ENCODE results near the gene LMO4.
A peak's percentile ranks its signal among the peaks of the same experiment; 100 is the strongest.

Gene LMO4

DNA sequence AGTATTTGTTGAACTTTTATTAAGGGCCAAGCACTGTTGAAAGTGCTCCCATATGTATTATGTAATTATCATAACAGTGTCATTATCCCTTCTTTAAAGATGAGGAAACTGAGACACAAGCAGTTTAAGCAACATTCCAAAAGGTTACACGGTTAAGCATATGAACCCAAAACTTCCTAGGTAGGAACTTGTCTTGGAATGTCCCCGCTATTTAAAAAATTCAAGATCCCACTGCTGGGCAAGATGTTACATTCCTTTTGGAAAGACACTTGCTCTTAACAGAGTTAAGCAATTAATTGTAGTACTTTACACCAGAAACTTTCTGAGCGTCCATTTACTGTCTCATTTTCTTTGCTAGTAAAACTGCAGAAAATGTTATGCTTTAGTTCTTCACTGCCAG lies 15.6 kb downstream of the LMO4 start:
- TF ChIP-seq, protein P1, sequence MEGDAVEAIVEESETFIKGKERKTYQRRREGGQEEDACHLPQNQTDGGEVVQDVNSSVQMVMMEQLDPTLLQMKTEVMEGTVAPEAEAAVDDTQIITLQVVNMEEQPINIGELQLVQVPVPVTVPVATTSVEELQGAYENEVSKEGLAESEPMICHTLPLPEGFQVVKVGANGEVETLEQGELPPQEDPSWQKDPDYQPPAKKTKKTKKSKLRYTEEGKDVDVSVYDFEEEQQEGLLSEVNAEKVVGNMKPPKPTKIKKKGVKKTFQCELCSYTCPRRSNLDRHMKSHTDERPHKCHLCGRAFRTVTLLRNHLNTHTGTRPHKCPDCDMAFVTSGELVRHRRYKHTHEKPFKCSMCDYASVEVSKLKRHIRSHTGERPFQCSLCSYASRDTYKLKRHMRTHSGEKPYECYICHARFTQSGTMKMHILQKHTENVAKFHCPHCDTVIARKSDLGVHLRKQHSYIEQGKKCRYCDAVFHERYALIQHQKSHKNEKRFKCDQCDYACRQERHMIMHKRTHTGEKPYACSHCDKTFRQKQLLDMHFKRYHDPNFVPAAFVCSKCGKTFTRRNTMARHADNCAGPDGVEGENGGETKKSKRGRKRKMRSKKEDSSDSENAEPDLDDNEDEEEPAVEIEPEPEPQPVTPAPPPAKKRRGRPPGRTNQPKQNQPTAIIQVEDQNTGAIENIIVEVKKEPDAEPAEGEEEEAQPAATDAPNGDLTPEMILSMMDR (IDR thresholded peaks at IDR 0.05): no peak
- Histone ChIP-seq H3K4me3 (ENCODE audit: low read depth in 1 of 2, low read length in 1 of 2) (no peak overlapping the region), H3K9me3 (no peaks in the 10 kb centered on the region), H3K4me1 (ENCODE audit: control insufficient read depth in 1 of 2, insufficient read depth in 1 of 2, low read depth in 1 of 2, low read length in 1 of 2) (no peaks in the 10 kb centered on the region), H3K36me3 (peaks cover 75% of the 10 kb centered on the region), H3K27me3 (no peaks in the 10 kb centered on the region), H3K27ac (no peak overlapping the region)

DNA sequence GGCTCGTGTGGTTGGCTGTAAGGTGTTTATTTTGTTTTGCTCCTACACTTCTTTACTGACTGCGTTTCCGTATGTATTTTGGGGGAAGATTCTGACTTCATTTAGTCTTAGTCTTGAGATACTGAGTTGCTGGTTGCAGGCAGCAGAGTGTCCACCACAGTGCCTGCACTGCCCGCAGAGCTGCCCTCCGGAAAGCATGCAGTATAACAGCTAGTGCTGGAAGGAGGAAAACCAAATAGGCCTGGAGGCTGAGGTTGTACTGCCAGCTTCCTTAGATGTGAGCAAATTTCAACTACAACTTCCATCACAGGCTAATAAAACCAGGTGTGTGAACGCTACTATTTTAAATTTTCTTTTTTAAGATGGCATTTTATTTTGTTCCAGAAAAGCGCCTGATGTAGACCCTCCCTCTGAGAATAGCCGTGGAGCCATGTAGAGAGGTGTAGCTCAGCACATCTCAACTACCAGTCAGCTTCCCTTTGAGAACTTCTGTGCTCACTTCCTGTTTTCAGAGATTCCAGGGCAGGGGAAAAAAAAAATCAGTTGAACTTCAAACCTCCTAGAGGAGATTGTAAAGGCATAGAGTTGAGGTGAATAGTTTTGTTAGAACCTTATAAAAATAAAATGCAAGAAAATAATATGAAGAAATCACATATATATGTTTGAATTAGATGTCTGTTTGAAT lies 17.6 kb downstream of the LMO4 start:
- H3K36me3 ChIP-seq: peaks cover 55% of the 10 kb centered on the region
- no peaks in the 10 kb centered on the region for H3K27me3 ChIP-seq
- TF ChIP-seq, protein P1 (IDR thresholded peaks at IDR 0.05): no peak
- no peaks in the 10 kb centered on the region for H3K9me3 ChIP-seq
- no peak overlapping the region for H3K4me3 ChIP-seq (ENCODE audit: low read depth in 1 of 2, low read length in 1 of 2)
- H3K4me1 ChIP-seq (ENCODE audit: control insufficient read depth in 1 of 2, insufficient read depth in 1 of 2, low read depth in 1 of 2, low read length in 1 of 2): no peaks in the 10 kb centered on the region
- H3K27ac ChIP-seq: peak overlapping the region; percentile 42

DNA sequence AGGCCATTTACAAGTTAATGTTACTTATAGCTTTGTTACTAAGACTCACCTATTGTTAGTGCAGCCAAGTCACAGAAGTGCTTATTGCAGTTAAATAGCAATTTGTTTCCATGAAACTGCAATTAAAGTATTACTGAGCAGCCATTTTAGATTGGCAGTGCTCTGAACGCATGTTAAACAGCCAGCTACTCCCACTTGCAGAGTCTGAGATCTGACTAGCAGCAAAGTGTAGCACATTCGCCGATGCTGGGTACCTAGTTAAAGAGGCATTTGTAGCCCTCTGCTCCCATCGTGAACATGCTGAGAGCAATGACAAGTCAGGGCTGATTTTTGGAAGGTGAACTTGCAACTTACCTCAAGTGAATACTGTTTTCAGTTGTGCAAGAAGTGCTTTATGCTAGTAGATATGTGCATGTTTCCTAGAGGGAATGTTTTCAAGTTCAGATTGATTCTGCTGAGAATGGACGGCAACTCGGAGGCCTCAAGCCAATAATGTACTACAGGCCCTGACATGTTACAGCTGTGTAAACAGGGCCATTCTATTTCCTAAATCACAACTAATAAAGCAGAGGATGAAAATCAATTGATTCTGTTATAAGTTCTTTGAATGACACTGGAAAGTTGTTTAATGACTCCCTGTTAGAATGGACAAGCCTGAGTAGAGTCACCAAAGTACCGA lies 19.8 kb downstream of the LMO4 start:
- Histone ChIP-seq H3K27ac (no peak overlapping the region), H3K36me3 (peaks cover 33% of the 10 kb centered on the region), H3K27me3 (no peaks in the 10 kb centered on the region), H3K4me3 (ENCODE audit: low read depth in 1 of 2, low read length in 1 of 2) (no peak overlapping the region), H3K9me3 (no peaks in the 10 kb centered on the region), H3K4me1 (ENCODE audit: control insufficient read depth in 1 of 2, insufficient read depth in 1 of 2, low read depth in 1 of 2, low read length in 1 of 2) (no peaks in the 10 kb centered on the region)
- TF ChIP-seq, protein P1 (IDR thresholded peaks at IDR 0.05): no peak

DNA sequence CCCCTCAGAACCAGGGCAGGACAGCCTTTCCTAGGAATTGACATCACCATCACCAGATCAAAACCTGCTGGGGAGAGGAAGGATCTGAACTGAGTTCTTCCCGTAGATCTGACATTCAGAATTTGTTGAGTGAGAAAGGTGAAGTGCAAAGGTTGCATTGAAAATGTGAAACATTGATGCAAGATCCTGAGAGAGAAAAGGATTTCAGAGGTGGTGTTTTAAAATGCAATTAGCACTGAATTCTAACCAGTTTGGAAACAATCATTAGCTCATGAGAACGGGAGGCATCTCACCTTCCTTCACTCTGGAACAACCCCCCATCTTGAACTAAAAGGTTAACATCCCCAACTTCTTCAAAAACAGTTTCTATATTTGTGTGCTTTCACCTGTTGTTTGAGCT lies 20.4 kb downstream of the LMO4 start:
- no peak overlapping the region for H3K4me3 ChIP-seq (ENCODE audit: low read depth in 1 of 2, low read length in 1 of 2)
- H3K9me3 ChIP-seq: no peaks in the 10 kb centered on the region
- no peaks in the 10 kb centered on the region for H3K27me3 ChIP-seq
- H3K36me3 ChIP-seq: peaks cover 27% of the 10 kb centered on the region
- no peaks in the 10 kb centered on the region for H3K4me1 ChIP-seq (ENCODE audit: control insufficient read depth in 1 of 2, insufficient read depth in 1 of 2, low read depth in 1 of 2, low read length in 1 of 2)
- no peak overlapping the region for H3K27ac ChIP-seq
- TF ChIP-seq, protein P1 (IDR thresholded peaks at IDR 0.05): no peak

DNA sequence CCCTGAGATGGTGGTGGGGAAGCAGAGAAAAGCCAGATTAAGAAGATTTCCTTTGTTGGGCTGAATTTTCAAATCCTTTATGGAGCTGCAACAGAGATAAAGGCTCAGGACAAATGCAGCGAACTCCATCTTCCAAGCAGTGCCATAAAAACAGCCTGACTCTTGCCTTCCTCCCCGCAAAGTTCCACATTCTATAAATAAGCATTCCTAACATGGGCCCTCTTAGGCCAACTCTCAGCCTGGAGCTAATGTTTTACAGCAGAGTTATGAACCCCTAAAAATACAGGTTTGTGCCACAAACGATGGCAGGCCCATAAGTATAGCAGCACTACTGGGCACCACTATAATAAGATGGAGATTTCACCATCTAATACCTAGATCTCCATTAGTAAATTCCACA lies 27.2 kb downstream of the LMO4 start:
- Histone ChIP-seq H3K27ac (no peak overlapping the region), H3K4me3 (ENCODE audit: low read depth in 1 of 2, low read length in 1 of 2) (no peak overlapping the region), H3K9me3 (no peaks in the 10 kb centered on the region), H3K4me1 (ENCODE audit: control insufficient read depth in 1 of 2, insufficient read depth in 1 of 2, low read depth in 1 of 2, low read length in 1 of 2) (no peaks in the 10 kb centered on the region), H3K27me3 (no peaks in the 10 kb centered on the region), H3K36me3 (no peaks in the 10 kb centered on the region)
- TF ChIP-seq, protein P1 (IDR thresholded peaks at IDR 0.05): no peak

Measured in neutrophil (primary cell).